IMR-90 (cell line): Measurements from ENCODE around the gene DEAF1. TPM values are rescaled to one million over a fixed set of nuclear protein-coding genes. Genes with fewer than 3 reads are reported as not detected.

Experiments
- ATAC-seq: fragments of 200-7000 bp; cut with Tn5 transposase; 2 replicates; pipeline ENCODE4 v1.9.1; 2020; ENCODE audit warnings: low read depth, mild to moderate bottlenecking, moderate library complexity
- BruUV-seq: library from RNA; stranded (reverse); fragments of 400-500 nt; replicated peaks from 2 replicates; lab custom pipeline; 2021; lab: Mats Ljungman, UMichigan
- CTCF ChIA-PET: fragments of 300-600 bp; formaldehyde crosslinking; extraction: SDS; loops from one replicate; lab custom pipeline; 2021; ENCODE audit warnings: antibody characterized with exemption; lab: Yijun Ruan, JAX
- POLR2A ChIA-PET: fragments of 300-600 bp; sonication (Branson Sonifier 250); formaldehyde crosslinking; loops from one replicate; lab custom pipeline; 2022; ENCODE audit warnings: antibody characterized with exemption; ENCODE audit not compliant: unreplicated experiment; lab: Charles Lee
- DNase-seq: peaks from one replicate; pipeline ENCODE4 v3.0.0; 2013
- H2AFZ ChIP-seq: replicated peaks from 2 replicates; pipeline ENCODE3; 2013; ENCODE audit warnings: low read length, mild to moderate bottlenecking; ENCODE audit not compliant: poor library complexity
- H2AK5ac ChIP-seq: 2 replicates; pipeline ENCODE4 v1.6.1; 2013; ENCODE audit warnings: low read depth, low read length, inconsistent platforms
- H2AK9ac ChIP-seq: replicated peaks from 2 replicates; pipeline ENCODE3; 2013; ENCODE audit warnings: mild to moderate bottlenecking, low read depth, low read length, moderate library complexity; ENCODE audit not compliant: poor library complexity
- H2BK120ac ChIP-seq: 2 replicates; pipeline ENCODE4 v1.6.1; 2013; ENCODE audit warnings: low read depth, low read length, inconsistent platforms
- H2BK15ac ChIP-seq: 3 replicates; pipeline ENCODE4 v1.6.1; 2013; ENCODE audit warnings: low read depth, low read length, inconsistent platforms
- H2BK20ac ChIP-seq: 2 replicates; pipeline ENCODE4 v1.6.1; 2013; ENCODE audit warnings: low read depth, mild to moderate bottlenecking, inconsistent platforms, low read length, moderate library complexity
- H2BK5ac ChIP-seq: 2 replicates; pipeline ENCODE4 v1.6.1; 2013; ENCODE audit warnings: mild to moderate bottlenecking, low read depth, low read length, inconsistent platforms; ENCODE audit not compliant: poor library complexity, severe bottlenecking
- H3K14ac ChIP-seq: replicated peaks from 2 replicates; pipeline ENCODE4 v1.6.1; 2013; ENCODE audit warnings: low read depth, low read length, inconsistent platforms
- H3K18ac ChIP-seq: 2 replicates; pipeline ENCODE4 v1.6.1; 2013; ENCODE audit warnings: low read depth, low read length, control low read depth
- H3K23ac ChIP-seq: 2 replicates; pipeline ENCODE4 v1.6.1; 2013; ENCODE audit warnings: low read depth, low read length, inconsistent platforms
- H3K27ac ChIP-seq: 2 replicates; pipeline ENCODE4 v1.5.1; 2013; ENCODE audit warnings: mild to moderate bottlenecking, control low read depth, low read length; ENCODE audit not compliant: insufficient read depth
- H3K27me3 ChIP-seq: 2 replicates; pipeline ENCODE4 v1.6.1; 2013; ENCODE audit warnings: low read length; ENCODE audit not compliant: control insufficient read depth, insufficient read depth
- H3K36me3 ChIP-seq: 2 replicates; pipeline ENCODE4 v1.6.1; 2013; ENCODE audit warnings: low read length, mixed read lengths; ENCODE audit not compliant: control insufficient read depth, insufficient read depth
- H3K4ac ChIP-seq: 2 replicates; pipeline ENCODE4 v1.6.1; 2013; ENCODE audit warnings: low read depth, low read length, inconsistent platforms
- H3K4me1 ChIP-seq: 2 replicates; pipeline ENCODE4 v1.6.1; 2013; ENCODE audit warnings: low read length, mixed read lengths; ENCODE audit not compliant: control insufficient read depth, insufficient read depth
- H3K4me2 ChIP-seq: 2 replicates; pipeline ENCODE4 v1.6.1; 2013; ENCODE audit warnings: low read depth, mild to moderate bottlenecking, control low read depth, low read length, moderate library complexity
- H3K4me3 ChIP-seq: 2 replicates; pipeline ENCODE4 v1.5.1; 2013; ENCODE audit warnings: low read depth, mild to moderate bottlenecking, control low read depth, low read length, moderate library complexity; ENCODE audit not compliant: insufficient read depth
- H3K56ac ChIP-seq: 2 replicates; pipeline ENCODE4 v1.6.1; 2013; ENCODE audit warnings: low read length, inconsistent platforms; ENCODE audit not compliant: insufficient read depth; ENCODE audit errors: extremely low read depth
- H3K79me1 ChIP-seq, 2 experiments: 2 replicates each; pipeline ENCODE4 v1.6.1; 2013; ENCODE audit warnings: low read length in 2 of 2, inconsistent platforms in 1 of 2, low read depth in 1 of 2
- H3K9ac ChIP-seq: 2 replicates; pipeline ENCODE4 v1.6.1; 2013; ENCODE audit warnings: low read depth, low read length, control low read depth
- H3K9me1 ChIP-seq: 2 replicates; pipeline ENCODE4 v1.6.1; 2013; ENCODE audit warnings: low read length, inconsistent platforms; ENCODE audit not compliant: insufficient read depth
- H3K9me3 ChIP-seq: 2 replicates; pipeline ENCODE4 v1.6.1; 2013; ENCODE audit warnings: low read length; ENCODE audit not compliant: control insufficient read depth, insufficient read depth
- H4K20me1 ChIP-seq: 2 replicates; pipeline ENCODE4 v1.6.1; 2013; ENCODE audit warnings: low read length, inconsistent platforms; ENCODE audit not compliant: insufficient read depth
- H4K5ac ChIP-seq: 2 replicates; pipeline ENCODE4 v1.6.1; 2013; ENCODE audit warnings: mild to moderate bottlenecking, low read depth, low read length, control low read depth
- H4K8ac ChIP-seq, 2 experiments: 2 replicates each; pipeline ENCODE4 v1.6.1; 2013; ENCODE audit warnings: low read depth in 2 of 2, low read length in 2 of 2, control low read depth in 1 of 2, inconsistent platforms in 1 of 2
- H4K91ac ChIP-seq: 2 replicates; pipeline ENCODE4 v1.6.1; 2013; ENCODE audit warnings: low read depth, low read length, inconsistent platforms; ENCODE audit not compliant: insufficient read depth
- USF2 ChIP-seq: fragments of 150-350 bp; IDR thresholded peaks from 2 replicates; pipeline ENCODE4 v1.6.1; 2017; ENCODE audit warnings: mild to moderate bottlenecking, antibody characterized with exemption, low read length, low read depth
- WGBS, 2 experiments: methylation state at CpG; one replicate each; pipeline versions ENCODE4 v1.1.5 to v1.1.7; 2013; ENCODE audit warnings: missing lambda C conversion rate in 2 of 2; ENCODE audit not compliant: insufficient read length in 1 of 2; ENCODE audit errors: extremely low coverage in 2 of 2; 5-methylcytosine and 5-hydroxymethylcytosine counted together
- dilution Hi-C: fragments of 300-500 bp; cut with HindIII; formaldehyde crosslinking; loops from one replicate; pipeline ENCODE4 v1.14.3; 2018; ENCODE audit warnings: low sequenced_read_pairs; ENCODE audit not compliant: unreplicated experiment
- in situ Hi-C: fragments of 300-500 bp; cut with MboI; formaldehyde crosslinking; loops from 3 replicates; pipeline ENCODE4 v1.14.3; 2019; ENCODE audit warnings: low sequenced_read_pairs, inconsistent platforms, mixed read lengths
- intact Hi-C: fragments of 100-400 bp; cut with micrococcal nuclease; formaldehyde crosslinking; loops from 2 replicates; pipeline ENCODE4 v1.10.0; 2022
- polyA plus RNA-seq, 3 experiments: library from polyadenylated mRNA; depleted of rRNA; stranded (reverse); fragments of >200 nt; gene quantifications; 2 replicates each; pipeline ENCODE4 v1.2.3, GENCODE V29; 2012; ENCODE audit warnings: low replicate concordance in 1 of 3
- total RNA-seq: library from RNA; depleted of rRNA; stranded (reverse); fragments of >200 nt; gene quantifications from 2 replicates; pipeline ENCODE4 v1.2.3, GENCODE V29; 2012

DEAF1 gene
- total and polyA plus RNA-seq, 2 of the 4 experiments (the other 2 are of a cell fraction): 22.9 to 31.6 TPM

GRCh38 chr11:733072-733471 is 38.0 kb upstream of the DEAF1 start:
- no peak overlapping the region for H2AFZ ChIP-seq
- no peak overlapping the region for H3K14ac ChIP-seq
- peaks cover 17% of the 10 kb centered on the region; the same call in 1 of the 2 replicates for H3K27me3 ChIP-seq
- no peak overlapping the region for H3K23ac ChIP-seq
- no peak for TF ChIP-seq USF2
- no peak overlapping the region for H2BK5ac ChIP-seq
- BruUV-seq: no TSS peak
- H3K18ac ChIP-seq: no peak overlapping the region
- POLR2A ChIA-PET: no interaction called here
- H4K91ac ChIP-seq: no peak overlapping the region
- no peak overlapping the region for H3K9ac ChIP-seq
- ATAC-seq (no peak), DNase-seq (no peak)
- H3K4me2 ChIP-seq: no peak overlapping the region
- H3K36me3 ChIP-seq: no peaks in the 10 kb centered on the region
- intact Hi-C loops (no loop called here), in situ Hi-C loops (no loop called here), dilution Hi-C loops (no loop called here)
- H2BK120ac ChIP-seq: no peak overlapping the region
- H3K9me1 ChIP-seq: no peaks in the 10 kb centered on the region
- no peak overlapping the region for H3K4ac ChIP-seq
- no peak overlapping the region for H3K56ac ChIP-seq
- WGBS, 2 experiments: 73% methylated on average over 16 of the region's 20 CpGs; no CpG with 5 or more reads in 1 of the 2 experiments
- no peak overlapping the region for H2BK20ac ChIP-seq
- H3K27ac ChIP-seq: no peak overlapping the region
- no peak overlapping the region for H4K8ac ChIP-seq
- no peak overlapping the region for H3K4me3 ChIP-seq
- H3K9me3 ChIP-seq: no peaks in the 10 kb centered on the region
- H2BK15ac ChIP-seq: no peak overlapping the region
- no peak overlapping the region for H2AK9ac ChIP-seq
- peaks cover 4% of the 10 kb centered on the region; the same call in 1 of the 2 replicates for H3K4me1 ChIP-seq
- H3K79me1 ChIP-seq: no peaks in the 10 kb centered on the region
- H2AK5ac ChIP-seq: no peak overlapping the region
- CTCF ChIA-PET: no interaction called here
- H4K5ac ChIP-seq: no peak overlapping the region
- no peaks in the 10 kb centered on the region for H4K20me1 ChIP-seq
